ENCODE measurements around the gene GATA2. TPM values are rescaled to one million over a fixed set of nuclear protein-coding genes. Genes with fewer than 3 reads are reported as not detected.

GATA2 gene
- total and polyA plus RNA-seq, 2 of the 13 experiments (the other 11 are each of a cell fraction or from before 2014, with no cell fraction given) = 3.5 to 6.2 TPM

DNA sequence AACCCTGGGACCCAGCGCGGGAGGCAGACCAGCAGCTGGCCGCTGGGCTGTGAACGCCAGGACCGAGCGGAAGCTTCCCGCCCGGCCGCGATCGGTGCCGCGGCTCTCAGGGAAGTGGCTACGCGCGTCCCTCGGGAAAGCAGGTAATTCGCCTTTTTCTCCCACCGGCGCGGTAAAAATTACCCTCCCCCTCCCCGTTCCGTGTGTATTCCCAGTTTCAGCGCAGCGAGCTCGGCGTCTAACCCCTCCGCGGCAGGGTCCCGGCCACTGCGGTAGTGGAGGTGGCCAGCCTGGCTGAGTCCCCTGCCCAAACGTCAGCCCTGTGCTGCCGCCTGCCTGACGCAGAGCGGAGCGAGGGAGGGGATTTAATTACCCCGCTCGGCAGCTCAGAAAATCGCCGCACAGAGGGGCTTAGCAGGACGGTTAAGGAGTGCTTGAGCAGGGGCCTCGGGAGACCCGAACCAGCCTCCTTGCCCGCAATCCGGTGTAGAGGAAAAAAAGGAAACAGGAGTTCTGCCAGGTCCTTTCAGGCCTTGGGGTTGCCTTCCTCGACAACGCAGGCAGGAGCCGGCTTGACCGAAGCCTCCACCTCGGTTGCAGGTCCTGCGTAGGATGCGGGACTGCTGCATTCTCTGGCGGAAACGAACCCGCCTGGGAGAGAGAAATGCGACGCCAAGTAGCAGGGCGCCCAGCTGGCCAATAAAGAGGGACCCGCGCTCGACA is 2.9 kb downstream of the GATA2 start (continued):
- TF ChIP-seq, protein P1, sequence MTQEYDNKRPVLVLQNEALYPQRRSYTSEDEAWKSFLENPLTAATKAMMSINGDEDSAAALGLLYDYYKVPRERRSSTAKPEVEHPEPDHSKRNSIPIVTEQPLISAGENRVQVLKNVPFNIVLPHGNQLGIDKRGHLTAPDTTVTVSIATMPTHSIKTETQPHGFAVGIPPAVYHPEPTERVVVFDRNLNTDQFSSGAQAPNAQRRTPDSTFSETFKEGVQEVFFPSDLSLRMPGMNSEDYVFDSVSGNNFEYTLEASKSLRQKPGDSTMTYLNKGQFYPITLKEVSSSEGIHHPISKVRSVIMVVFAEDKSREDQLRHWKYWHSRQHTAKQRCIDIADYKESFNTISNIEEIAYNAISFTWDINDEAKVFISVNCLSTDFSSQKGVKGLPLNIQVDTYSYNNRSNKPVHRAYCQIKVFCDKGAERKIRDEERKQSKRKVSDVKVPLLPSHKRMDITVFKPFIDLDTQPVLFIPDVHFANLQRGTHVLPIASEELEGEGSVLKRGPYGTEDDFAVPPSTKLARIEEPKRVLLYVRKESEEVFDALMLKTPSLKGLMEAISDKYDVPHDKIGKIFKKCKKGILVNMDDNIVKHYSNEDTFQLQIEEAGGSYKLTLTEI (CRISPR knock-in tag; conservative IDR thresholded peaks at IDR 0.05) = no peak
- no peak for TF ChIP-seq AHDC1 (CRISPR knock-in tag; IDR thresholded peaks at IDR 0.05; ENCODE audit: borderline replicate concordance)
- no peak for TF ChIP-seq CREB1 (IDR thresholded peaks at IDR 0.05)
- TF ChIP-seq CREB1 (CRISPR knock-in tag; IDR thresholded peaks at IDR 0.05) = no peak
- no peak for TF ChIP-seq AGO2 (optimal IDR thresholded peaks at IDR 0.05; ENCODE audit: low read depth, low read length)
- no peak for TF ChIP-seq NFYB (CRISPR knock-in tag; IDR thresholded peaks at IDR 0.05)
- no peak for TF ChIP-seq MEIS1 (CRISPR knock-in tag; IDR thresholded peaks at IDR 0.05; ENCODE audit: borderline replicate concordance)
- TF ChIP-seq ZBTB46 (CRISPR knock-in tag; IDR thresholded peaks at IDR 0.05; ENCODE audit: borderline replicate concordance) = 0 out of 2 replicates have a peak, but pooled peaks have one; percentile 48
- TF ChIP-seq ZNF207 (IDR thresholded peaks at IDR 0.05; ENCODE audit: borderline replicate concordance) = no peak
- peak; percentile 78; the same call in 1 of the 2 replicates for TF ChIP-seq THAP7 (CRISPR knock-in tag; IDR thresholded peaks at IDR 0.05)
- TF ChIP-seq GATAD2A (CRISPR knock-in tag; IDR thresholded peaks at IDR 0.05) = peak; percentile 34; the same call in 1 of the 2 replicates
- TF ChIP-seq ZNF547 (CRISPR knock-in tag; IDR thresholded peaks at IDR 0.05) = no peak
- no peak for TF ChIP-seq ZNF337 (CRISPR knock-in tag; IDR thresholded peaks at IDR 0.05; ENCODE audit: borderline replicate concordance, low read depth)
- peak; percentile 27; the same call in 1 of the 2 replicates for TF ChIP-seq MYC (CRISPR knock-in tag; IDR thresholded peaks at IDR 0.05; ENCODE audit: borderline replicate concordance)
- no peak for TF ChIP-seq DMAP1 (CRISPR knock-in tag; IDR thresholded peaks at IDR 0.05)
- TF ChIP-seq ZNF672 (CRISPR knock-in tag; IDR thresholded peaks at IDR 0.05) = no peak; the same call in 1 of the 2 replicates
